ENCODE data around the gene BCAS1.

BCAS1 gene

DNA sequence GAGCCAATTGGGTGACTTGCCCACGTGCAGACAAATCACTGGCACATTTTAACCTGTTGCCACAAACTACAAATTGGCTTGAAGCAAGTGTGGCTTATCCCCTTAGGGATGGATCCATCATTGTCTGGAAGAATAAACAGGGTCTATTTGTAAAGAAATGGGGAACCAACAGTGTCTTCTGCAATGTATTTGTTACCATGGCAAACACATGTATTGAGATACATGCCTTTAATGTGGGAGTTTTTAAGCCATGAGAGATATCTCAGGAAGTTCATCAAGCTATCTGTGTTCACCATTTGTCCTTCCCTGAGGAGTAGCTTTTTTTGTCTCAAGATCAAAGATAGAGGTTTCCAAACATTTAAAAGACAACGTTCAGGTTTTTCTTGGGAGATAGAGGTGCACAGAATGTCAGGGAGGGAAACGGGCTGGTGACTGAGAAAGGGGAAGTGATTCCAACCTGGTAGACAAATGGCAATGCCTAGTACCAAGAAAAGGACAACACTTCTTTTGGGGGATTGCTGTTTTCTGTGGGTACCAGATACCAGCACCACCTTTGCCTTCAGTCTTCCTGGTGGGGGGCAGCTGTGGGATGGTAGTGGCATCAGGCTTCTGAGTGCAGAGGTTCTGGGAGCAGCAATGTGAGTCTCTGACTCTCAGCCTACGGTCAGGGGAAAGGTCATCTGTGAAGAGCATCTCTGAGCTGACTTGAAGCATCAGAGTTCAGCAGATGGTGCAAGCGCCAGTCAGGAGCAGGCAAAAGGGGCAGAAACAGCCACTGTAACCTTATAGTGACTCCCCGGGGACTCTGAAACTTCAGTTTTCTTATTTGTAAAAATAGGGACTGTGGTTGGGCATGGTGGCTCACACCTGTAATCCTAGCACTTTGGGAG lies 20.1 kb upstream of the BCAS1 start:
- Histone ChIP-seq H3K4me1 (ENCODE audit: low read length) (peaks cover 22% of the 10 kb centered on the region), H2AFZ (ENCODE audit: low read depth, low read length) (no peak overlapping the region), H3K36me3 (replicated peaks; ENCODE audit: low read depth, low read length) (no peaks in the 10 kb centered on the region), H3K9me3 (ENCODE audit: insufficient read depth, low read length) (no peaks in the 10 kb centered on the region), H3K27ac (ENCODE audit: low read length) (no peak overlapping the region), H4K20me1 (ENCODE audit: insufficient read depth, low read length) (no peaks in the 10 kb centered on the region), H3K4me2 (ENCODE audit: low read length) (peak overlapping the region; percentile 5), H3K79me2 (ENCODE audit: low read length) (no peaks in the 10 kb centered on the region), H3K4me3 (ENCODE audit: low read length) (no peak overlapping the region), H3K9ac (ENCODE audit: low read length) (no peak overlapping the region), H3K27me3 (ENCODE audit: low read depth, low read length) (peaks cover 3% of the 10 kb centered on the region; the same call in 1 of the 2 replicates)
- no peak for TF ChIP-seq EZH2phosphoT487 (IDR thresholded peaks at IDR 0.05; ENCODE audit: low read depth)
- TF ChIP-seq, protein P1, sequence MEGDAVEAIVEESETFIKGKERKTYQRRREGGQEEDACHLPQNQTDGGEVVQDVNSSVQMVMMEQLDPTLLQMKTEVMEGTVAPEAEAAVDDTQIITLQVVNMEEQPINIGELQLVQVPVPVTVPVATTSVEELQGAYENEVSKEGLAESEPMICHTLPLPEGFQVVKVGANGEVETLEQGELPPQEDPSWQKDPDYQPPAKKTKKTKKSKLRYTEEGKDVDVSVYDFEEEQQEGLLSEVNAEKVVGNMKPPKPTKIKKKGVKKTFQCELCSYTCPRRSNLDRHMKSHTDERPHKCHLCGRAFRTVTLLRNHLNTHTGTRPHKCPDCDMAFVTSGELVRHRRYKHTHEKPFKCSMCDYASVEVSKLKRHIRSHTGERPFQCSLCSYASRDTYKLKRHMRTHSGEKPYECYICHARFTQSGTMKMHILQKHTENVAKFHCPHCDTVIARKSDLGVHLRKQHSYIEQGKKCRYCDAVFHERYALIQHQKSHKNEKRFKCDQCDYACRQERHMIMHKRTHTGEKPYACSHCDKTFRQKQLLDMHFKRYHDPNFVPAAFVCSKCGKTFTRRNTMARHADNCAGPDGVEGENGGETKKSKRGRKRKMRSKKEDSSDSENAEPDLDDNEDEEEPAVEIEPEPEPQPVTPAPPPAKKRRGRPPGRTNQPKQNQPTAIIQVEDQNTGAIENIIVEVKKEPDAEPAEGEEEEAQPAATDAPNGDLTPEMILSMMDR (IDR thresholded peaks at IDR 0.05; ENCODE audit: low read depth, low read length): no peak

DNA sequence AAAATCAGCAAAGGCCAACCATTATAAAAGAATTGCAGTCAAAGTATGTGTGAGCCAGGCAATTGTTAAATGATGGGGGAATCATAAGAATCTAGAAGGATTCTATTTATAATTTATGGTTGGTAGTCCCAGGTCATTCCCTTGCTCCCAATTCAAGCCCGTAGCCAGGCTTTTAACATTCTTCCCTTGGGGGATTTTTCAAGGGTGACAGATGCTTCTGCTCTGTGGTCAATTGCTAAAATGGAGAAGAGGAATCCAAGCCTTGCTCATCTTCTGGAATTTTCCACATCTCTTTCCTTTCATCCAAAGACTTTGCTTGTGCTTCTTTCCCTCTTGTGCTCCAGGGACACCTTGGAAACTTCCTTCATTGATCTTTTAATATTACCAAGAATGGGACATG lies 18.0 kb upstream of the BCAS1 start:
- Histone ChIP-seq H2AFZ (ENCODE audit: low read depth, low read length) (no peak overlapping the region), H3K4me1 (ENCODE audit: low read length) (peaks cover 22% of the 10 kb centered on the region), H3K27me3 (ENCODE audit: low read depth, low read length) (peaks cover 3% of the 10 kb centered on the region; the same call in 1 of the 2 replicates), H3K9ac (ENCODE audit: low read length) (no peak overlapping the region), H3K36me3 (replicated peaks; ENCODE audit: low read depth, low read length) (no peaks in the 10 kb centered on the region), H3K4me2 (ENCODE audit: low read length) (no peak overlapping the region), H4K20me1 (ENCODE audit: insufficient read depth, low read length) (no peaks in the 10 kb centered on the region), H3K9me3 (ENCODE audit: insufficient read depth, low read length) (no peaks in the 10 kb centered on the region), H3K79me2 (ENCODE audit: low read length) (no peaks in the 10 kb centered on the region), H3K4me3 (ENCODE audit: low read length) (no peak overlapping the region), H3K27ac (ENCODE audit: low read length) (no peak overlapping the region)
- TF ChIP-seq, protein P1 (IDR thresholded peaks at IDR 0.05; ENCODE audit: low read depth, low read length): no peak
- no peak for TF ChIP-seq EZH2phosphoT487 (IDR thresholded peaks at IDR 0.05; ENCODE audit: low read depth)

DNA sequence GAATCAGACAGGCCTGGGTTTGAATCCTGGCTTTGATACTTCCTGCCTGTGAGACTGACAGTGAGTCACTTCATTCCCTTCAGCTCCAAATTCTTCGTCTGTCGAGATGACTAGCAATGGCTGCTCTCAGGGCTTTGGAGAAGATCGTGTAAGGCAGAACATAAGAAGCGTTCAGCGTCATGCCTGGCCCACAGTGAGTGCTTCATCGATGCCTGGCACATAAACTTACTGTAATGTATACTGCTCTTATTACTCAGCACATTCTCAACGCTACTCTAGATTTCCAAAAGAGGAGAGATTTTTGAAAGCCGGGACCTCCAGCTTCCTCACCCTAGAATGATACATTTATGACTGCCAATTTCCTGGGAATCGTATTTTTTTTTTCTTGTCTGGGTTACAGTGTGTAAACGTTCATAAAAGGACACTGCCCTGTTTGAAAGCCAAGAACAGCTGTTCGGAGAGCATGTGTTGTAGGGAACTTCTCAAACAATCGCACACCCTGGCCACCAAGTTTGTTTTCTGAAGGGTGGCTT lies 16.2 kb upstream of the BCAS1 start:
- no peaks in the 10 kb centered on the region for H3K36me3 ChIP-seq (replicated peaks; ENCODE audit: low read depth, low read length)
- no peaks in the 10 kb centered on the region for H3K9me3 ChIP-seq (ENCODE audit: insufficient read depth, low read length)
- no peak overlapping the region for H3K4me2 ChIP-seq (ENCODE audit: low read length)

DNA sequence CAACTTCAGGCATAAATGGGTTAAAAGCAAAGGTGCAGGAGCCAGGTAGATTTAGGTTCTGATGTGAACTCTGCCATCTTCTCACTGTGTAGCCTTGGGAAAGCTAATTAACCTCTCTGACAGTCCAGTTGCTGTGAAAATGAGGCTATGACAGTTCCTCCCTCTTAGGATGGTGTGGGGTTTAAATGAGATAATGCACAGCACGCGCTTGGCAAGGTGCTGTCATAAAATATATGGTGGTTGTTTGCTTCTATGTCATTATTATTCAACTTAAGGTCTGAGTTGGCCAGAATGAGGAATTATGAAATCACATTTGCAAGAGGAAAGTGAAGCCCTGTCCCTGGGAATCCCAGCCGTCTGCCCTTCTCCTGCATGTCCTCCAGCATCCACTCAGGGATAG lies 15.5 kb upstream of the BCAS1 start:
- TF ChIP-seq EZH2phosphoT487 (IDR thresholded peaks at IDR 0.05; ENCODE audit: low read depth): no peak
- TF ChIP-seq, protein P1 (IDR thresholded peaks at IDR 0.05; ENCODE audit: low read depth, low read length): no peak
- H3K79me2 ChIP-seq (ENCODE audit: low read length): no peaks in the 10 kb centered on the region
- H3K4me3 ChIP-seq (ENCODE audit: low read length): no peak overlapping the region
- H4K20me1 ChIP-seq (ENCODE audit: insufficient read depth, low read length): no peaks in the 10 kb centered on the region
- H2AFZ ChIP-seq (ENCODE audit: low read depth, low read length): no peak overlapping the region
- H3K4me2 ChIP-seq (ENCODE audit: low read length): no peak overlapping the region
- peaks cover 23% of the 10 kb centered on the region for H3K4me1 ChIP-seq (ENCODE audit: low read length)
- H3K27me3 ChIP-seq (ENCODE audit: low read depth, low read length): peaks cover 3% of the 10 kb centered on the region; the same call in 1 of the 2 replicates
- no peak overlapping the region for H3K9ac ChIP-seq (ENCODE audit: low read length)
- no peaks in the 10 kb centered on the region for H3K36me3 ChIP-seq (replicated peaks; ENCODE audit: low read depth, low read length)
- no peak overlapping the region for H3K27ac ChIP-seq (ENCODE audit: low read length)
- H3K9me3 ChIP-seq (ENCODE audit: insufficient read depth, low read length): no peaks in the 10 kb centered on the region

More for the DNA sequence above, 16.2 kb upstream of the BCAS1 start:
- peaks cover 3% of the 10 kb centered on the region; the same call in 1 of the 2 replicates for H3K27me3 ChIP-seq (ENCODE audit: low read depth, low read length)
- H3K4me1 ChIP-seq (ENCODE audit: low read length): peaks cover 26% of the 10 kb centered on the region
- no peaks in the 10 kb centered on the region for H3K79me2 ChIP-seq (ENCODE audit: low read length)
- H3K4me3 ChIP-seq (ENCODE audit: low read length): no peak overlapping the region
- H3K27ac ChIP-seq (ENCODE audit: low read length): no peak overlapping the region
- no peak overlapping the region for H2AFZ ChIP-seq (ENCODE audit: low read depth, low read length)
- no peaks in the 10 kb centered on the region for H4K20me1 ChIP-seq (ENCODE audit: insufficient read depth, low read length)
- H3K9ac ChIP-seq (ENCODE audit: low read length): no peak overlapping the region
- TF ChIP-seq, protein P1 (IDR thresholded peaks at IDR 0.05; ENCODE audit: low read depth, low read length): no peak
- TF ChIP-seq EZH2phosphoT487 (IDR thresholded peaks at IDR 0.05; ENCODE audit: low read depth): no peak

Data from OCI-LY3 (cell line).